Measurements from ENCODE around the gene N4BP2L2.

N4BP2L2 gene

DNA sequence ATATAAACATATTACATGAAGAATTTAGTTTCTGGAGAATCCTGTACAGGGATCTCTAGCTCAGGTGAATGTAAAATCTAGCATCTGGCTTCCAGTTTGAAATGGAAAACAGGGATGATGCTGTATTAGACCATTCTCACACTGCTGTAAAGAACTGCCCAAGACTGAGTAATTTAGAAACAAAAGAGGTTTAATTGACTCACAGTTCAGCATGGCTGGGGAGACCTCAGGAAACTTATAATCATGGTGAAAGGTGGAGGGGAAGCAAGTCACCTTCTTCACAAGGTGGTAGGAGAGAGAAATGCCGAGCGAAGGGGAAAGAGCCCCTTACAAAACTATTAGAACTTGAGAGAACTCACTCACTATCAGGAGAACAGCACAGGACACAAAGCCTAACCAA lies 17.0 kb upstream of the N4BP2L2 start:
- Histone ChIP-seq H3K9ac (ENCODE audit: low read length) (no peak overlapping the region), H3F3A (ENCODE audit: insufficient read depth) (no peaks in the 10 kb centered on the region), H3K27me3 (ENCODE audit: low read length) (no peaks in the 10 kb centered on the region), H2AFZ (ENCODE audit: low read depth, low read length, severe bottlenecking) (no peak overlapping the region), H3K36me3 (ENCODE audit: low read length) (no peaks in the 10 kb centered on the region), H3K27ac (ENCODE audit: low read depth, low read length) (no peak overlapping the region), H4K20me1 (ENCODE audit: low read depth, low read length) (no peaks in the 10 kb centered on the region), H3K79me2 (ENCODE audit: insufficient read depth, low read length) (no peaks in the 10 kb centered on the region), H3K4me3 (ENCODE audit: insufficient read depth, low read length, poor library complexity, severe bottlenecking) (no peak overlapping the region), H3K9me3 (ENCODE audit: insufficient read depth, low read length) (no peaks in the 10 kb centered on the region), H3K9me2 (replicated peaks; ENCODE audit: insufficient read depth, low read length) (no peaks in the 10 kb centered on the region), H3K4me2 (ENCODE audit: low read depth, low read length, poor library complexity, severe bottlenecking) (no peak overlapping the region)
- TF ChIP-seq, protein P1, sequence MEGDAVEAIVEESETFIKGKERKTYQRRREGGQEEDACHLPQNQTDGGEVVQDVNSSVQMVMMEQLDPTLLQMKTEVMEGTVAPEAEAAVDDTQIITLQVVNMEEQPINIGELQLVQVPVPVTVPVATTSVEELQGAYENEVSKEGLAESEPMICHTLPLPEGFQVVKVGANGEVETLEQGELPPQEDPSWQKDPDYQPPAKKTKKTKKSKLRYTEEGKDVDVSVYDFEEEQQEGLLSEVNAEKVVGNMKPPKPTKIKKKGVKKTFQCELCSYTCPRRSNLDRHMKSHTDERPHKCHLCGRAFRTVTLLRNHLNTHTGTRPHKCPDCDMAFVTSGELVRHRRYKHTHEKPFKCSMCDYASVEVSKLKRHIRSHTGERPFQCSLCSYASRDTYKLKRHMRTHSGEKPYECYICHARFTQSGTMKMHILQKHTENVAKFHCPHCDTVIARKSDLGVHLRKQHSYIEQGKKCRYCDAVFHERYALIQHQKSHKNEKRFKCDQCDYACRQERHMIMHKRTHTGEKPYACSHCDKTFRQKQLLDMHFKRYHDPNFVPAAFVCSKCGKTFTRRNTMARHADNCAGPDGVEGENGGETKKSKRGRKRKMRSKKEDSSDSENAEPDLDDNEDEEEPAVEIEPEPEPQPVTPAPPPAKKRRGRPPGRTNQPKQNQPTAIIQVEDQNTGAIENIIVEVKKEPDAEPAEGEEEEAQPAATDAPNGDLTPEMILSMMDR (IDR thresholded peaks at IDR 0.05; ENCODE audit: insufficient read depth, low read length, poor library complexity, severe bottlenecking): no peak

DNA sequence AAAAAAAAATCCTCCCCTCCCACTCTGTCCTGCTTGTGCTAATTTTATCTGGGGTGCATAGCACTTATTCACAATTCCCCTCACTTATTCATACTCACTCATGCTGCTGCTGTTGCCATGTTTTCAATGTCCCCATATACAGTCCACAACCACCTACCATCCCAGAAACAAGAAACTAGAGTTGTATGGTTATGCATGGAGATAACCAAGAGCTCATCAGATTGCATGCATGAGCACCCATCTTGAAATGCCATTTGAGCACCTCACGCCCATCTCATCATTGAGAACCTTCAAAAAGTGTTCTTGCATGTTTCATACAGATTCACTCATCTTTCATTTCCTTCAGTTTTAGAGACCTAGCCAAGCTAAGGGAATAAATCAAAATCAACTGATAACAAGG lies 15.1 kb upstream of the N4BP2L2 start:
- no peaks in the 10 kb centered on the region for H4K20me1 ChIP-seq (ENCODE audit: low read depth, low read length)
- no peak overlapping the region for H3K4me2 ChIP-seq (ENCODE audit: low read depth, low read length, poor library complexity, severe bottlenecking)
- H3K9me2 ChIP-seq (replicated peaks; ENCODE audit: insufficient read depth, low read length): no peaks in the 10 kb centered on the region
- TF ChIP-seq, protein P1 (IDR thresholded peaks at IDR 0.05; ENCODE audit: insufficient read depth, low read length, poor library complexity, severe bottlenecking): no peak
- TF ChIP-seq EZH2phosphoT487 (conservative IDR thresholded peaks at IDR 0.05; ENCODE audit: low read length): no peak
- no peaks in the 10 kb centered on the region for H3K27me3 ChIP-seq (ENCODE audit: low read length)
- H2AFZ ChIP-seq (ENCODE audit: low read depth, low read length, severe bottlenecking): no peak overlapping the region
- no peak overlapping the region for H3K9ac ChIP-seq (ENCODE audit: low read length)
- no peak overlapping the region for H3K27ac ChIP-seq (ENCODE audit: low read depth, low read length)
- H3K9me3 ChIP-seq (ENCODE audit: insufficient read depth, low read length): no peaks in the 10 kb centered on the region
- no peaks in the 10 kb centered on the region for H3K79me2 ChIP-seq (ENCODE audit: insufficient read depth, low read length)
- H3K36me3 ChIP-seq (ENCODE audit: low read length): no peaks in the 10 kb centered on the region
- no peak overlapping the region for H3K4me3 ChIP-seq (ENCODE audit: insufficient read depth, low read length, poor library complexity, severe bottlenecking)
- no peaks in the 10 kb centered on the region for H3F3A ChIP-seq (ENCODE audit: insufficient read depth)

DNA sequence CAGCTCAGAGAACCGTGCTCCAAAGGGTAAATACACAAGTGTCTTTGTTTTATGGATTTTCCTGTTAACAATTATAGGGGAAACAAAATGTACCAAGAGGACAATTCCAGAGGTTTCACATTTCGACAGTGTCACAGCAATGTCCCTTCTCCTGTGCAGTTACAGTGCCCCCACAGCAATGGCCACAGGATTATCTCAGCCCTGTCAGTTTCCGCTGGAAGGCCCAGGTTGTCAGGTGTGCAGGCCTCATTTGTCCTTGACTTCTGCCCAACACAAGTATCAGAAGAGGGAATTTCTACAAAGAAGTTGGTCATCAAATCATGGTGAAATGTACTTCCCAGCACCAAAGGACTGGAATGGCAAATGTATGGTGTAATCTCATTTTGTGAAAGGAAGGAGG lies 11.2 kb upstream of the N4BP2L2 start:
- no peaks in the 10 kb centered on the region for H3K36me3 ChIP-seq (ENCODE audit: low read length)
- H3K27me3 ChIP-seq (ENCODE audit: low read length): no peaks in the 10 kb centered on the region
- H3K4me2 ChIP-seq (ENCODE audit: low read depth, low read length, poor library complexity, severe bottlenecking): no peak overlapping the region
- no peaks in the 10 kb centered on the region for H3K9me2 ChIP-seq (replicated peaks; ENCODE audit: insufficient read depth, low read length)
- no peaks in the 10 kb centered on the region for H3K9me3 ChIP-seq (ENCODE audit: insufficient read depth, low read length)
- H3F3A ChIP-seq (ENCODE audit: insufficient read depth): no peaks in the 10 kb centered on the region
- H3K79me2 ChIP-seq (ENCODE audit: insufficient read depth, low read length): no peaks in the 10 kb centered on the region
- H3K4me3 ChIP-seq (ENCODE audit: insufficient read depth, low read length, poor library complexity, severe bottlenecking): no peak overlapping the region
- H4K20me1 ChIP-seq (ENCODE audit: low read depth, low read length): no peaks in the 10 kb centered on the region
- H3K9ac ChIP-seq (ENCODE audit: low read length): no peak overlapping the region
- H3K27ac ChIP-seq (ENCODE audit: low read depth, low read length): no peak overlapping the region
- TF ChIP-seq, protein P1 (IDR thresholded peaks at IDR 0.05; ENCODE audit: insufficient read depth, low read length, poor library complexity, severe bottlenecking): no peak
- no peak for TF ChIP-seq EZH2phosphoT487 (conservative IDR thresholded peaks at IDR 0.05; ENCODE audit: low read length)
- H2AFZ ChIP-seq (ENCODE audit: low read depth, low read length, severe bottlenecking): no peak overlapping the region

DNA sequence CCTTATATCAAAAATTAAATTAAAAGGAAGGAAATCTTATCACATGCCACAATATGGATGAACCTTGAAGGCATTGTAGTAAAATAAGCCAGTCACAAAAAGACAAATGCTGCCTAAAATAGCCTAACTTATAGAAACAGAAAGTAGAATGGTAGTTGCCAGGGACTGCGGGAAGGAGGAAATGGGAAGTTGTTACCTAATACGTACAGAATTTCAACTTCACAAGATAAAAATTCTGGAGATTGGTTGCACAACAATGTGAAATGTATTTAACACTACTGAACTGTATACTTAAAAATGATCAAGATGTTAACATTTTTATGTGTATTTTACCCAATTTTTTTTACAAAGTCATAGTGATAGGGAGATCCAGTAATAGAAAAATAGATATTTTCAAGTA lies 10.2 kb upstream of the N4BP2L2 start:
- Histone ChIP-seq H3K9ac (ENCODE audit: low read length) (no peak overlapping the region), H3K9me3 (ENCODE audit: insufficient read depth, low read length) (no peaks in the 10 kb centered on the region), H3K9me2 (replicated peaks; ENCODE audit: insufficient read depth, low read length) (no peaks in the 10 kb centered on the region), H3K4me3 (ENCODE audit: insufficient read depth, low read length, poor library complexity, severe bottlenecking) (no peak overlapping the region), H3K79me2 (ENCODE audit: insufficient read depth, low read length) (no peaks in the 10 kb centered on the region), H3K4me2 (ENCODE audit: low read depth, low read length, poor library complexity, severe bottlenecking) (no peak overlapping the region), H4K20me1 (ENCODE audit: low read depth, low read length) (no peaks in the 10 kb centered on the region), H3K36me3 (ENCODE audit: low read length) (no peaks in the 10 kb centered on the region), H3K27ac (ENCODE audit: low read depth, low read length) (no peak overlapping the region), H2AFZ (ENCODE audit: low read depth, low read length, severe bottlenecking) (no peak overlapping the region), H3K27me3 (ENCODE audit: low read length) (no peaks in the 10 kb centered on the region), H3F3A (ENCODE audit: insufficient read depth) (no peaks in the 10 kb centered on the region)
- TF ChIP-seq EZH2phosphoT487 (conservative IDR thresholded peaks at IDR 0.05; ENCODE audit: low read length): no peak

Measured in SU-DHL-6 (cell line).